Fibroblast of gingiva (primary cell): ENCODE results near the gene ATG13.
"Not testable (repeated sequence)": the region's sequence is repeated elsewhere in the genome, so short reads cannot be mapped to it uniquely, and the experiment has no call there.

Experiments
- DNase-seq: peaks from one replicate; pipeline ENCODE4 v3.0.0-alpha.2; 2011; ENCODE audit warnings: low read depth

The ATG13 gene

GRCh38 chr11:46643986-46644385, 26.6 kb downstream of the ATG13 start:
- no peak for DNase-seq

- peak; percentile 93 for DNase-seq
Measured at GRCh38 chr11:46649180-46649738, 31.9 kb downstream of the ATG13 start.

- DNase-seq: no peak
Measured at GRCh38 chr11:46655631-46656030, 38.3 kb downstream of the ATG13 start.

- no peak for DNase-seq
Measured at GRCh38 chr11:46657186-46657585, 39.8 kb downstream of the ATG13 start.

- peak; percentile 82 for DNase-seq
Measured at GRCh38 chr11:46658259-46658658, 40.9 kb downstream of the ATG13 start.

GRCh38 chr11:46659908-46660307, 42.6 kb downstream of the ATG13 start:
- peak; percentile 91 for DNase-seq

GRCh38 chr11:46661836-46662235, 44.5 kb downstream of the ATG13 start:
- DNase-seq: no peak

GRCh38 chr11:46662366-46662765, 45.0 kb downstream of the ATG13 start:
- no peak for DNase-seq

GRCh38 chr11:46663277-46663940, 46.1 kb downstream of the ATG13 start:
- DNase-seq: no peak

- no peak for DNase-seq
Measured at GRCh38 chr11:46664612-46665011, 47.3 kb downstream of the ATG13 start.

- no peak for DNase-seq
Measured at GRCh38 chr11:46665356-46665755, 48.0 kb downstream of the ATG13 start.

- no peak for DNase-seq
Measured at GRCh38 chr11:46666516-46666915, 49.2 kb downstream of the ATG13 start.

- no peak for DNase-seq
Measured at GRCh38 chr11:46667043-46667481, 49.7 kb downstream of the ATG13 start.

GRCh38 chr11:46668480-46669085, 51.2 kb downstream of the ATG13 start:
- no peak for DNase-seq

GRCh38 chr11:46669711-46670139, 52.4 kb downstream of the ATG13 start:
- DNase-seq: no peak

- not testable (repeated sequence) for DNase-seq
Measured at GRCh38 chr11:46670521-46670920, 53.2 kb downstream of the ATG13 start.

GRCh38 chr11:46671958-46672315, 54.6 kb downstream of the ATG13 start:
- DNase-seq: no peak

GRCh38 chr11:46672381-46672839, 55.1 kb downstream of the ATG13 start:
- no peak for DNase-seq

GRCh38 chr11:46673713-46674462, 56.5 kb downstream of the ATG13 start:
- DNase-seq: no peak

GRCh38 chr11:46674463-46675287, 57.3 kb downstream of the ATG13 start:
- no peak for DNase-seq

- peak; percentile 88 for DNase-seq
Measured at GRCh38 chr11:46675288-46675851, 58.0 kb downstream of the ATG13 start.

GRCh38 chr11:46675949-46676348, 58.6 kb downstream of the ATG13 start:
- DNase-seq: no peak
